HepG2 (cell line): ENCODE measurements around the gene GNG7. TPM values are rescaled to one million over a fixed set of nuclear protein-coding genes. Genes with fewer than 3 reads are reported as not detected.
A peak's percentile ranks its signal among the peaks of the same experiment; 100 is the strongest.

ENCODE experiments used
- ARHGAP35 ChIP-seq: sonication (generic); formaldehyde crosslinking; IDR thresholded peaks from 2 replicates; pipeline ENCODE4 v1.9.0; 2022; ENCODE audit warnings: mild to moderate bottlenecking, inconsistent platforms, moderate library complexity, missing genetic modification reagents, borderline replicate concordance
- CBX1 ChIP-seq: IDR thresholded peaks from one replicate; pipeline ENCODE4 v1.6.1; 2016; ENCODE audit warnings: antibody characterized with exemption, low read depth
- CCDC6 ChIP-seq: sonication (generic); formaldehyde crosslinking; IDR thresholded peaks from 2 replicates; pipeline ENCODE4 v1.8.1; 2022; ENCODE audit warnings: mild to moderate bottlenecking, missing genetic modification reagents, moderate library complexity
- CHCHD3 ChIP-seq: sonication (generic); formaldehyde crosslinking; IDR thresholded peaks from 2 replicates; pipeline ENCODE4 v1.8.0; 2022; ENCODE audit warnings: mild to moderate bottlenecking, missing genetic modification reagents, moderate library complexity
- GABPA ChIP-seq, 2 experiments: IDR thresholded peaks; 2 replicates each; pipeline ENCODE4 v1.6.1; 2011 to 2016; ENCODE audit warnings: low read depth in 2 of 2, low read length in 1 of 2, missing biosample characterization in 1 of 2, missing genetic modification characterization in 1 of 2
- KAT8 ChIP-seq: IDR thresholded peaks from 2 replicates; pipeline ENCODE4 v1.6.1; 2016; ENCODE audit warnings: missing genetic modification reagents, missing compliant biosample characterization
- MLX ChIP-seq: IDR thresholded peaks from 2 replicates; pipeline ENCODE4 v1.6.1; 2016
- PCBP2 ChIP-seq: fragments of 200-400 bp; formaldehyde crosslinking; optimal IDR thresholded peaks from 2 replicates; pipeline ENCODE3; 2018; ENCODE audit warnings: low read length, low read depth; ENCODE audit not compliant: poor library complexity, severe bottlenecking
- PHF5A ChIP-seq: IDR thresholded peaks from one replicate; pipeline ENCODE4 v1.6.1; 2018; ENCODE audit warnings: low read depth, missing genetic modification reagents; ENCODE audit not compliant: unreplicated experiment
- RNF219 ChIP-seq: sonication (generic); formaldehyde crosslinking; IDR thresholded peaks from 2 replicates; pipeline ENCODE4 v1.5.0; 2020; ENCODE audit warnings: mild to moderate bottlenecking, missing genetic modification reagents
- ZC3H4 ChIP-seq: sonication (generic); formaldehyde crosslinking; IDR thresholded peaks from 2 replicates; pipeline ENCODE4 v1.4.0; 2020; ENCODE audit warnings: missing genetic modification reagents, borderline replicate concordance
- ZNF33A ChIP-seq: sonication (generic); formaldehyde crosslinking; IDR thresholded peaks from 2 replicates; pipeline ENCODE4 v1.5.1; 2020; ENCODE audit warnings: missing genetic modification reagents, mild to moderate bottlenecking, moderate library complexity, borderline replicate concordance
- ZNF362 ChIP-seq: sonication (generic); formaldehyde crosslinking; IDR thresholded peaks from 2 replicates; pipeline ENCODE4 v1.4.0; 2020; ENCODE audit warnings: missing genetic modification reagents, mild to moderate bottlenecking, borderline replicate concordance
- ZNF441 ChIP-seq: sonication (generic); formaldehyde crosslinking; IDR thresholded peaks from 2 replicates; pipeline ENCODE4 v1.7.0; 2021; ENCODE audit warnings: missing genetic modification reagents, borderline replicate concordance
- ZSCAN31 ChIP-seq: sonication (generic); formaldehyde crosslinking; IDR thresholded peaks from 2 replicates; pipeline ENCODE4 v1.5.0; 2020; ENCODE audit warnings: low read depth, mild to moderate bottlenecking, missing genetic modification reagents
- polyA plus RNA-seq, 8 experiments: library from polyadenylated mRNA; depleted of rRNA in 3 of 8; stranded (reverse) in 7 of 8; unstranded in 1 of 8; fragments of >200 nt; fragmentation: Illumina TruSeq in 4 of 8; extraction: Trizol in 4 of 8; gene quantifications; 2 replicates each; pipeline versions ENCODE4 v1.2.1 to v1.2.3, GENCODE V29; 2011 to 2016; ENCODE audit warnings: low read depth in 4 of 8, missing spikeins in 1 of 8, mixed read lengths in 1 of 8; ENCODE audit not compliant: insufficient read depth in 1 of 8
- total RNA-seq, 5 experiments: library from RNA; depleted of rRNA; stranded (reverse); fragments of >200 nt; fragmentation: Illumina TruSeq; extraction: Trizol; gene quantifications; 2 replicates each; pipeline ENCODE4 v1.2.3, GENCODE V29; 2016; ENCODE audit warnings: low read depth in 1 of 5
- TF ChIP-seq, protein P1 (sequence below): sonication (generic); formaldehyde crosslinking; IDR thresholded peaks from 2 replicates; pipeline ENCODE4 v1.5.0; 2020; ENCODE audit warnings: mild to moderate bottlenecking, low read depth, missing genetic modification reagents, borderline replicate concordance
- TF ChIP-seq, protein P2 (sequence below): sonication (generic); formaldehyde crosslinking; IDR thresholded peaks from 2 replicates; pipeline ENCODE4 v1.4.0; 2020; ENCODE audit warnings: missing genetic modification reagents
- TF ChIP-seq, protein P3 (sequence below): fragments of 450-650 bp; IDR thresholded peaks from 2 replicates; pipeline ENCODE4 v1.6.1; 2017; ENCODE audit warnings: mild to moderate bottlenecking

The GNG7 gene
- total and polyA plus RNA-seq, 2 of the 13 experiments (the other 11 are each of a cell fraction or from before 2014, with no cell fraction given): 1.4 to 3.3 TPM

DNA sequence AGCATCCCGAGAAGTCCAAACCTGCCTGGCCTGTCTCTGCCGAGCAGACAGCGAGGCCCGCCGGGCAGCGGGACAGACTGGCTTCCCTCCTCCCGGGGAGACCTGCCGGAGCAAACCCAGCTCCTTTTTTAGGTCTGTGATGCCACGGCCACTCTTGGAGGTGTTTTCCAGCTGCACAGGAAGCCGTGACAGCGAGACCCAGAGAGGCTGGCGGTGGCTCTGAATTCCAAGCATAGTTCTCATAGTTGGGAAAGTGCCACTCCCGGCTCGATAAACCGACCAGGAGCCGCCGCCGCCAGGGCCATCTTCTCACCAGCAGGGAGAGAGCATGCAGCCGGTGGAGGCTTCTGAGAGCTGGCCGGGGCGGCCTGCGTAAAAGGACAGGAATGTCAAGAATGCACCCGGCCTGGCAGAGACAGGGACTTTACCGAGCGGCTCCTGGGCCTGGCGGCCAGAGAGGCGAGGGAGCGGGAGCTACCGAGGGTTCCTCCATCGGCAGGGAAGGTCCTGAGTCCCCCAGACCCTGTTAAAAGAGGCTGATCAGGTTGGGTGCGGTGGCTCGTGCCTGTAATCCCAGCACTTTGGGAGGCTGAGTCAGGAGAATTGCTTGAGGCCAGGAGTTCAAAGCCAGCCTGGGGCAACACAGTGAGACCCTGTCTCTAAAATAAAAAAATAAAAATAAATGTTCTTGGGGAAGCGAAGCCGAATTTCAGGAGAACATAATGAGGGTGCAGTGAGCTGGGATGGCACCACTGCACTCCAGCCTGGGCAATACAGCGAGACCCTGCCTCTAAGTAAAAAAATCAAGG lies 161.6 kb downstream of the GNG7 start (continued):
- TF ChIP-seq RNF219 (CRISPR knock-in tag) (peak; percentile 77; the same call in 1 of the 2 replicates), ZSCAN31 (CRISPR knock-in tag) (peak; percentile 57; the same call in 1 of the 2 replicates), CCDC6 (CRISPR knock-in tag) (no peak), ZC3H4 (CRISPR knock-in tag) (no peak), ARHGAP35 (CRISPR knock-in tag) (no peak), PCBP2 (no peak), PHF5A (no peak), CBX1 (no peak), CHCHD3 (CRISPR knock-in tag) (no peak), ZNF441 (CRISPR knock-in tag) (peak; percentile 23; the same call in 1 of the 2 replicates), ZNF33A (CRISPR knock-in tag) (no peak), KAT8 (CRISPR knock-in tag) (peak; percentile 73), MLX (no peak), GABPA (IDR thresholded peaks at IDR 0.05; ENCODE audit: low read depth, low read length) (no peak), GABPA (CRISPR knock-in tag; IDR thresholded peaks at IDR 0.05; ENCODE audit: low read depth) (0 out of 2 replicates have a peak, but pooled peaks have one; percentile 29), ZNF362 (peak; percentile 73; the same call in 1 of the 2 replicates)
- TF ChIP-seq, protein P1, sequence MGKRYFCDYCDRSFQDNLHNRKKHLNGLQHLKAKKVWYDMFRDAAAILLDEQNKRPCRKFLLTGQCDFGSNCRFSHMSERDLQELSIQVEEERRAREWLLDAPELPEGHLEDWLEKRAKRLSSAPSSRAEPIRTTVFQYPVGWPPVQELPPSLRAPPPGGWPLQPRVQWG: no peak
- TF ChIP-seq, protein P2, sequence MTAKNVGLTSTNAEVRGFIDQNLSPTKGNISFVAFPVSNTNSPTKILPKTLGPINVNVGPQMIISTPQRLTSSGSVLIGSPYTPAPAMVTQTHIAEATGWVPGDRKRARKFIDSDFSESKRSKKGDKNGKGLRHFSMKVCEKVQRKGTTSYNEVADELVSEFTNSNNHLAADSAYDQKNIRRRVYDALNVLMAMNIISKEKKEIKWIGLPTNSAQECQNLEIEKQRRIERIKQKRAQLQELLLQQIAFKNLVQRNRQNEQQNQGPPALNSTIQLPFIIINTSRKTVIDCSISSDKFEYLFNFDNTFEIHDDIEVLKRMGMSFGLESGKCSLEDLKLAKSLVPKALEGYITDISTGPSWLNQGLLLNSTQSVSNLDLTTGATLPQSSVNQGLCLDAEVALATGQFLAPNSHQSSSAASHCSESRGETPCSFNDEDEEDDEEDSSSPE (CRISPR knock-in tag): peak; percentile 70
- TF ChIP-seq, protein P3, sequence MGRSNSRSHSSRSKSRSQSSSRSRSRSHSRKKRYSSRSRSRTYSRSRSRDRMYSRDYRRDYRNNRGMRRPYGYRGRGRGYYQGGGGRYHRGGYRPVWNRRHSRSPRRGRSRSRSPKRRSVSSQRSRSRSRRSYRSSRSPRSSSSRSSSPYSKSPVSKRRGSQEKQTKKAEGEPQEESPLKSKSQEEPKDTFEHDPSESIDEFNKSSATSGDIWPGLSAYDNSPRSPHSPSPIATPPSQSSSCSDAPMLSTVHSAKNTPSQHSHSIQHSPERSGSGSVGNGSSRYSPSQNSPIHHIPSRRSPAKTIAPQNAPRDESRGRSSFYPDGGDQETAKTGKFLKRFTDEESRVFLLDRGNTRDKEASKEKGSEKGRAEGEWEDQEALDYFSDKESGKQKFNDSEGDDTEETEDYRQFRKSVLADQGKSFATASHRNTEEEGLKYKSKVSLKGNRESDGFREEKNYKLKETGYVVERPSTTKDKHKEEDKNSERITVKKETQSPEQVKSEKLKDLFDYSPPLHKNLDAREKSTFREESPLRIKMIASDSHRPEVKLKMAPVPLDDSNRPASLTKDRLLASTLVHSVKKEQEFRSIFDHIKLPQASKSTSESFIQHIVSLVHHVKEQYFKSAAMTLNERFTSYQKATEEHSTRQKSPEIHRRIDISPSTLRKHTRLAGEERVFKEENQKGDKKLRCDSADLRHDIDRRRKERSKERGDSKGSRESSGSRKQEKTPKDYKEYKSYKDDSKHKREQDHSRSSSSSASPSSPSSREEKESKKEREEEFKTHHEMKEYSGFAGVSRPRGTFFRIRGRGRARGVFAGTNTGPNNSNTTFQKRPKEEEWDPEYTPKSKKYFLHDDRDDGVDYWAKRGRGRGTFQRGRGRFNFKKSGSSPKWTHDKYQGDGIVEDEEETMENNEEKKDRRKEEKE: no peak
